Urinary bladder (tissue), 4 donors: ENCODE results near the gene APOBEC3F. TPM values are rescaled to one million over a fixed set of nuclear protein-coding genes. Genes with fewer than 3 reads are reported as not detected.

Experiments
- DNase-seq: peaks from one replicate; pipeline ENCODE4 v3.0.0-alpha.2; 2015; ENCODE audit errors: extremely low spot score
- H3K27ac ChIP-seq: one replicate; pipeline ENCODE4 v1.5.1; 2013; ENCODE audit warnings: low read depth, mild to moderate bottlenecking, moderate library complexity
- H3K36me3 ChIP-seq: one replicate; pipeline ENCODE4 v1.6.1; 2013; ENCODE audit warnings: mild to moderate bottlenecking, moderate library complexity; ENCODE audit not compliant: insufficient read depth
- H3K4me1 ChIP-seq: one replicate; pipeline ENCODE4 v1.6.1; 2013; ENCODE audit warnings: mild to moderate bottlenecking, moderate library complexity; ENCODE audit not compliant: insufficient read depth
- H3K4me3 ChIP-seq: one replicate; pipeline ENCODE4 v1.5.1; 2013; ENCODE audit warnings: low read depth, low read length
- WGBS: extraction: QIAGEN DNeasy Blood & Tissue Kit; methylation state at CpG from one replicate; pipeline ENCODE4 v1.1.7; 2013; 5-methylcytosine and 5-hydroxymethylcytosine counted together
- polyA plus RNA-seq: library from polyadenylated mRNA; stranded (reverse); fragments of 200-250 nt; gene quantifications from one replicate; pipeline ENCODE4 v1.2.3, GENCODE V29; 2013
- small RNA-seq: library from RNA; depleted of rRNA; stranded (forward); fragments of <200 nt; gene quantifications from one replicate; pipeline ENCODE3, GENCODE V24; 2014
- total RNA-seq: library from RNA; depleted of rRNA; stranded (reverse); fragments of >200 nt; gene quantifications from one replicate; pipeline ENCODE4 v1.2.3, GENCODE V29; 2014
- donor health status: healthy with polysubstance abuse.
- donor health status: healthy.

The APOBEC3F gene
- total and polyA plus RNA-seq, 2 donors = 4.4 to 4.7 TPM

- Histone ChIP-seq H3K4me3 (no peak overlapping the region), H3K36me3 (no peaks in the 10 kb centered on the region), H3K27ac (no peak overlapping the region), H3K4me1 (no peaks in the 10 kb centered on the region)
- no peak for DNase-seq
- WGBS = 74% methylated on average over 2 of the region's 2 CpGs
Measured at GRCh38 chr22:39103431-39103830, 62.8 kb downstream of the APOBEC3F start.

Small RNAs within 50 kb of the gene (small RNA-seq; reads per million reads assigned to genes)
- not detected for gene AL022318.2

Other genes starting within 250 kb of the APOBEC3F start
- gene DNAL4, start 246.7 kb upstream of the APOBEC3F start, total RNA-seq = 12.4 TPM
- 21.5 TPM for gene DNAL4, start 246.7 kb upstream of the APOBEC3F start, polyA plus RNA-seq
- gene NPTXR, start 196.8 kb upstream of the APOBEC3F start, total RNA-seq = 4.2 TPM
- 15.1 TPM for gene NPTXR, start 196.8 kb upstream of the APOBEC3F start, polyA plus RNA-seq
- gene CBX6, start 168.6 kb upstream of the APOBEC3F start, total RNA-seq = 43.1 TPM
- gene CBX6, start 168.6 kb upstream of the APOBEC3F start, polyA plus RNA-seq = 82.0 TPM
- 0.42 TPM for gene APOBEC3A, start 83.3 kb upstream of the APOBEC3F start, total RNA-seq
- 0.62 TPM for gene APOBEC3A, start 83.3 kb upstream of the APOBEC3F start, polyA plus RNA-seq
- gene APOBEC3B, start 58.5 kb upstream of the APOBEC3F start, total RNA-seq = 1.8 TPM
- 1.0 TPM for gene APOBEC3B, start 58.5 kb upstream of the APOBEC3F start, polyA plus RNA-seq
- gene APOBEC3C, start 26.6 kb upstream of the APOBEC3F start, total RNA-seq = 8.1 TPM
- 28.9 TPM for gene APOBEC3C, start 26.6 kb upstream of the APOBEC3F start, polyA plus RNA-seq
- 1.3 TPM for gene APOBEC3D, start 19.7 kb upstream of the APOBEC3F start, total RNA-seq
- 2.7 TPM for gene APOBEC3D, start 19.7 kb upstream of the APOBEC3F start, polyA plus RNA-seq
- gene APOBEC3G, start 36.4 kb downstream of the APOBEC3F start, total RNA-seq = 10.1 TPM
- 12.7 TPM for gene APOBEC3G, start 36.4 kb downstream of the APOBEC3F start, polyA plus RNA-seq
- gene APOBEC3H, start 56.4 kb downstream of the APOBEC3F start, total RNA-seq = not detected
- gene APOBEC3H, start 56.4 kb downstream of the APOBEC3F start, polyA plus RNA-seq = 0.24 TPM
- 11.6 TPM for gene CBX7, start 111.8 kb downstream of the APOBEC3F start, total RNA-seq
- gene CBX7, start 111.8 kb downstream of the APOBEC3F start, polyA plus RNA-seq = 154 TPM
- 5.8 TPM for gene PDGFB, start 204.1 kb downstream of the APOBEC3F start, total RNA-seq
- 12.3 TPM for gene PDGFB, start 204.1 kb downstream of the APOBEC3F start, polyA plus RNA-seq